Activated T-cell treated with anti-CD3 and anti-CD28 coated beads, Interleukin-2, amount 50 U/mL, for 24 hours (primary cell): ENCODE data around the gene JAML.
A peak's percentile ranks its signal among the peaks of the same experiment; 100 is the strongest.

Experiments used
- DNase-seq: peaks from one replicate; pipeline ENCODE4 v3.0.0-alpha.2; 2020
- H3K27ac Mint-ChIP-seq: 2 replicates; pipeline ENCODE4 v1.8.0; 2020; ENCODE audit warnings: mild to moderate bottlenecking, mixed read lengths
- H3K27me3 Mint-ChIP-seq: 2 replicates; pipeline ENCODE4 v1.8.0; 2020; ENCODE audit warnings: mixed read lengths
- H3K36me3 Mint-ChIP-seq: 2 replicates; pipeline ENCODE4 v1.8.0; 2020; ENCODE audit warnings: low read depth, mixed read lengths
- H3K4me1 Mint-ChIP-seq: 2 replicates; pipeline ENCODE4 v1.8.0; 2020; ENCODE audit warnings: low read depth, mixed read lengths
- H3K4me3 Mint-ChIP-seq: 2 replicates; pipeline ENCODE4 v1.8.0; 2020; ENCODE audit warnings: mild to moderate bottlenecking, moderate library complexity, mixed read lengths
- H3K9me3 Mint-ChIP-seq: 2 replicates; pipeline ENCODE4 v1.8.0; 2020; ENCODE audit warnings: mixed read lengths

JAML gene

GRCh38 chr11:118166641-118167040, 58.2 kb downstream of the JAML start:
- DNase-seq: no peak
- no peak overlapping the region for H3K27ac Mint-ChIP-seq
- H3K9me3 Mint-ChIP-seq: no peaks in the 10 kb centered on the region
- H3K4me1 Mint-ChIP-seq: peaks cover under 1% of the 10 kb centered on the region
- no peaks in the 10 kb centered on the region for H3K36me3 Mint-ChIP-seq
- peaks cover 11% of the 10 kb centered on the region for H3K27me3 Mint-ChIP-seq
- no peak overlapping the region for H3K4me3 Mint-ChIP-seq

- Mint-ChIP-seq H3K36me3 (no peaks in the 10 kb centered on the region), H3K4me3 (no peak overlapping the region), H3K4me1 (no peaks in the 10 kb centered on the region), H3K9me3 (no peaks in the 10 kb centered on the region), H3K27ac (no peak overlapping the region), H3K27me3 (peaks cover 11% of the 10 kb centered on the region)
- DNase-seq: no peak
Observed at GRCh38 chr11:118164885-118165284, 59.9 kb downstream of the JAML start.

- Mint-ChIP-seq H3K9me3 (no peaks in the 10 kb centered on the region), H3K4me3 (no peak overlapping the region), H3K4me1 (no peaks in the 10 kb centered on the region), H3K36me3 (no peaks in the 10 kb centered on the region), H3K27me3 (peaks cover 18% of the 10 kb centered on the region), H3K27ac (no peak overlapping the region)
- no peak for DNase-seq
Observed at GRCh38 chr11:118163494-118163893, 61.3 kb downstream of the JAML start.

- Mint-ChIP-seq H3K4me3 (no peak overlapping the region), H3K4me1 (no peaks in the 10 kb centered on the region), H3K27me3 (peaks cover 24% of the 10 kb centered on the region), H3K9me3 (no peaks in the 10 kb centered on the region), H3K36me3 (no peaks in the 10 kb centered on the region), H3K27ac (no peak overlapping the region)
- no peak for DNase-seq
Observed at GRCh38 chr11:118162846-118163245, 62.0 kb downstream of the JAML start.

- no peak overlapping the region for H3K27ac Mint-ChIP-seq
Observed at GRCh38 chr11:118161786-118162185, 63.0 kb downstream of the JAML start.

GRCh38 chr11:118157186-118157895, 67.5 kb downstream of the JAML start:
- Mint-ChIP-seq H3K36me3 (no peaks in the 10 kb centered on the region), H3K4me3 (no peak overlapping the region), H3K4me1 (peaks cover 12% of the 10 kb centered on the region), H3K9me3 (no peaks in the 10 kb centered on the region), H3K27me3 (peaks cover 67% of the 10 kb centered on the region), H3K27ac (no peak overlapping the region)
- no peak for DNase-seq

More at GRCh38 chr11:118161786-118162185, 63.0 kb downstream of the JAML start:
- no peak overlapping the region for H3K4me3 Mint-ChIP-seq
- H3K9me3 Mint-ChIP-seq: no peaks in the 10 kb centered on the region
- H3K36me3 Mint-ChIP-seq: no peaks in the 10 kb centered on the region
- DNase-seq: no peak
- H3K4me1 Mint-ChIP-seq: peaks cover 2% of the 10 kb centered on the region
- peaks cover 34% of the 10 kb centered on the region for H3K27me3 Mint-ChIP-seq

GRCh38 chr11:118156531-118157185, 68.2 kb downstream of the JAML start:
- H3K4me1 Mint-ChIP-seq: peaks cover 12% of the 10 kb centered on the region
- H3K4me3 Mint-ChIP-seq: no peak overlapping the region
- DNase-seq: no peak
- no peaks in the 10 kb centered on the region for H3K9me3 Mint-ChIP-seq
- no peak overlapping the region for H3K27ac Mint-ChIP-seq
- no peaks in the 10 kb centered on the region for H3K36me3 Mint-ChIP-seq
- H3K27me3 Mint-ChIP-seq: peaks cover 74% of the 10 kb centered on the region

GRCh38 chr11:118155776-118156530, 68.9 kb downstream of the JAML start:
- no peak overlapping the region for H3K27ac Mint-ChIP-seq
- H3K36me3 Mint-ChIP-seq: no peaks in the 10 kb centered on the region
- H3K4me1 Mint-ChIP-seq: peaks cover 12% of the 10 kb centered on the region
- no peak overlapping the region for H3K4me3 Mint-ChIP-seq
- H3K27me3 Mint-ChIP-seq: peaks cover 81% of the 10 kb centered on the region
- DNase-seq: no peak
- H3K9me3 Mint-ChIP-seq: no peaks in the 10 kb centered on the region

GRCh38 chr11:118154641-118155040, 70.2 kb downstream of the JAML start:
- no peaks in the 10 kb centered on the region for H3K36me3 Mint-ChIP-seq
- peaks cover 88% of the 10 kb centered on the region for H3K27me3 Mint-ChIP-seq
- H3K9me3 Mint-ChIP-seq: no peaks in the 10 kb centered on the region
- peaks cover 12% of the 10 kb centered on the region for H3K4me1 Mint-ChIP-seq
- no peak overlapping the region for H3K27ac Mint-ChIP-seq
- H3K4me3 Mint-ChIP-seq: no peak overlapping the region
- no peak for DNase-seq

GRCh38 chr11:118153976-118154375, 70.8 kb downstream of the JAML start:
- no peak for DNase-seq
- H3K9me3 Mint-ChIP-seq: no peaks in the 10 kb centered on the region
- peaks cover 83% of the 10 kb centered on the region for H3K27me3 Mint-ChIP-seq
- H3K4me3 Mint-ChIP-seq: peak overlapping the region; percentile 47
- no peak overlapping the region for H3K27ac Mint-ChIP-seq
- no peaks in the 10 kb centered on the region for H3K36me3 Mint-ChIP-seq
- peaks cover 12% of the 10 kb centered on the region for H3K4me1 Mint-ChIP-seq

- Mint-ChIP-seq H3K9me3 (no peaks in the 10 kb centered on the region), H3K4me1 (peaks cover 12% of the 10 kb centered on the region), H3K36me3 (no peaks in the 10 kb centered on the region), H3K27me3 (peaks cover 82% of the 10 kb centered on the region), H3K27ac (no peak overlapping the region), H3K4me3 (peak overlapping the region; percentile 47)
- no peak for DNase-seq
Observed at GRCh38 chr11:118153516-118153915, 71.3 kb downstream of the JAML start.

- Mint-ChIP-seq H3K36me3 (no peaks in the 10 kb centered on the region), H3K27me3 (peaks cover 75% of the 10 kb centered on the region), H3K4me1 (peaks cover 12% of the 10 kb centered on the region), H3K27ac (no peak within 1 kb of the TSS), H3K9me3 (no peaks in the 10 kb centered on the region), H3K4me3 (peak within 1 kb of the TSS; percentile 56)
- no peak for DNase-seq
Observed at GRCh38 chr11:118152552-118153471, 72.0 kb downstream of the JAML start, which contains the start of gene SCN4B. SCN4B (minus strand) TSS chr11:118152823; CDS start chr11:118152673, 150 bp downstream.

GRCh38 chr11:118152020-118152551, 72.7 kb downstream of the JAML start:
- Mint-ChIP-seq H3K27me3 (peaks cover 72% of the 10 kb centered on the region), H3K36me3 (no peaks in the 10 kb centered on the region), H3K9me3 (no peaks in the 10 kb centered on the region), H3K27ac (no peak overlapping the region), H3K4me3 (peak overlapping the region; percentile 41), H3K4me1 (peaks cover 11% of the 10 kb centered on the region)
- no peak for DNase-seq

GRCh38 chr11:118151431-118151830, 73.4 kb downstream of the JAML start:
- H3K36me3 Mint-ChIP-seq: no peaks in the 10 kb centered on the region

More at GRCh38 chr11:118151431-118151830, 73.4 kb downstream of the JAML start:
- H3K4me3 Mint-ChIP-seq: no peak overlapping the region
- no peak overlapping the region for H3K27ac Mint-ChIP-seq
- H3K27me3 Mint-ChIP-seq: peaks cover 68% of the 10 kb centered on the region
- H3K9me3 Mint-ChIP-seq: no peaks in the 10 kb centered on the region
- DNase-seq: no peak
- peaks cover 8% of the 10 kb centered on the region for H3K4me1 Mint-ChIP-seq
